NCI-H2196 (cell line): Measurements from ENCODE around the gene ARL16.
A peak's percentile ranks its signal among the peaks of the same experiment; 100 is the strongest.

Experiments used
- DNase-seq: peaks from one replicate; lab custom pipeline; 2025; ENCODE audit not compliant: unreplicated experiment; lab: John Stamatoyannopoulos, UW

ARL16 gene

DNA sequence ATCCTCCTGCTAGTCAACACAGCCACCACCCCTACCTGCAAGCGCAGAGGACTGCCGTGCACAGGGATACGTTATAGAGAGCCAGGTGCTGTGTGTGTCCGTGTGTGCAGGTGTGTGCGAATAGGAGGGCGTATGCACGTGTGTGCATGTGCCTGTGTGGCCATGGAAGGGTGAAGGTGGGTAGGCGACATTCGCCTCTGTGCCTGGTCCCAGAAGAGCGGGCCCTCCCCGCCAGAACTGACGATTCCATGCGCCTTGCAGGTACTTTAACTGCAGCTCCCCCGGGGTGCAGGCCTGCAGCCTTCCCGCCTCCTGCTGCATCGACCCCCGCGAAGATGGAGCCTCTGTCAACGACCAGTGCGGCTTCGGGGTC lies 36.0 kb downstream of the ARL16 start:
- DNase-seq, result no peak

DNA sequence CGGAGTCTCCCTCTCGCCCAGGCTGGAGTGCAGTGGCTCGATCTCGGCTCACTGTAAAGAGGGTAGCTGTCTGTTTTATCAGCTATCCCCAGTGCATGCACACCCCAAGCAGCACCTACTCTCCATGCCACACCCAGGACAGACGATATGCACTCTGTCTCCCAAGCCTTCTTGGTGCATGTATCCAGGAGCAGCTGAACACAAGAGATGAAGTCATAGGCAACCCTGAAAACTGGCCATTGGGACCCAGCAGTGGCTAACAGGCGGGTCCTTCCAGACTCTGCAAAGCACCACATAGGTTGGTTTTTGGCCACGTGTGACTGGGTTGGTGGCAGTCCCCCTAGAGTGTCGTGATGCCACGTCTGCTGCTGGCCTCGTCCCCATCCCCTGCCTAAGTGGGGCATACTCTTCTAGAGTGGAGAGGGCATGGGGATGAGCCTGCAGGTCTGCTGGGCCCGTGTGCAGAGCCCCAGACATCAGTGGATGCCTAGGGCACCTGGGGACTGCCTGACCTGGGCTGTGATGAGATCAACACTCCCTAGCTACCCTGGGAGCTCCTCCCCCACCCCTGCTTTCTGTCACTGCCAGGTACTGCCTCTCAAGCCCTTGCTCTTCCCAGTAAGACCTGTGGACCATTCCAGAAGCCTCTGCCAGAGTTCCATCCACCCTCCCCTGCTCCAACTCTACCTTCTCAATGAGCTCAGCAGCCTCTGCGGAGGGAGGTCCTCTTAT lies 36.6 kb downstream of the ARL16 start:
- DNase-seq, result no peak

DNA sequence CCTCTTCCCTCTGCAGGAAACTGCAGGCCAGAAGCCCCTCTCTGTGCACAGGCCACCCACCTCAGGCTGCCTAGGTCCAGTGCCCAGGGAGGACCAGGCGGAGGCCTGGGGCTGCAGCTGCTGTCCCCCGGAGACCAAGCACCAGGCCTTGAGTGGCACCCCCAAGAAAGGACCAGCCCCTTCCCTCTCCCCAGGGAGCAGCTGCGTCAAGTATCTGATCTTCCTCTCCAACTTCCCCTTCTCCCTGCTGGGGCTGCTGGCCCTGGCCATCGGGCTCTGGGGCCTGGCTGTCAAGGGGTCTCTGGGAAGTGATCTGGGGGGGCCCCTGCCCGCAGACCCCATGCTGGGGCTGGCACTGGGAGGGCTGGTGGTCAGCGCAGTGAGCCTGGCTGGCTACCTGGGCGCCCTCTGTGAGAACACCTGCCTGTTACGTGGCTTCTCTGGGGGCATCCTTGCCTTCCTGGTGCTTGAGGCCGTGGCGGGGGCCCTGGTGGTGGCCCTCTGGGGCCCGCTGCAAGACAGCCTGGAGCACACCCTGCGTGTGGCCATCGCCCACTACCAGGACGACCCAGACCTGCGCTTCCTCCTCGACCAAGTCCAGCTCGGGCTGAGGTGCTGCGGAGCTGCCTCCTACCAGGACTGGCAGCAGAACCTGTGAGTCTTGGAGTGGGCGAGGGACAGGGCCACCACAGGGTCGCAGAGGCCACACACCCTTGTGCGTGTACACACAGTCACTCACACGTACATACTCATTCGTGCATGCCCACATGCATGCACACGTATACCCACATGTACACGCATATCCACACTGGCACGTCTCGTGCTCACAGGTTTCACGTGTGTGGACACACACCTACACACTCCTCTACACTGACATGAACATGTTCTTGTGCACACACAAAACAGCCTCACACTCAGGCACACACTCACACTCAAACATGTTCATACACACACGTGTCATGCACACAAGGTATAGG lies 38.3 kb downstream of the ARL16 start:
- no peak for DNase-seq

DNA sequence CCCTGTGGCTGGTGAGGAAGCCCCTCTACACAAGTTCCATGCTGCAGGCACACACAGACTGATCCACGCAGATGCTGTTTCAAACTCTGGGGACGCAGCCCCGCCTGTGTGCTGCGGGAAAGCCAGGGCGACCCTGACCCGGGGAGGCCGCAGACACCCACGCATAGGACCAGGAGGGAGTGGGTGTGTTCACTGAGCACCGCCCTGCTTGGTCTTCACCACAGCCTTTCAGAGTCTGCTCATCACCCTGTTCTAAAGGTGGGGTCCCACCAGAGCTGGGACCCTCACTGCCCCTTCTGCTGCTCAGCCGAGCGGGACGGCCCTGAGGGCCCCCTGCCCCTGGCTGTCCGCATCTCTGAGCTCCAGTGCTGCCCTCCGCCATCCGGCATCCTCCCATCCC lies 39.1 kb downstream of the ARL16 start:
- DNase-seq, result no peak

DNA sequence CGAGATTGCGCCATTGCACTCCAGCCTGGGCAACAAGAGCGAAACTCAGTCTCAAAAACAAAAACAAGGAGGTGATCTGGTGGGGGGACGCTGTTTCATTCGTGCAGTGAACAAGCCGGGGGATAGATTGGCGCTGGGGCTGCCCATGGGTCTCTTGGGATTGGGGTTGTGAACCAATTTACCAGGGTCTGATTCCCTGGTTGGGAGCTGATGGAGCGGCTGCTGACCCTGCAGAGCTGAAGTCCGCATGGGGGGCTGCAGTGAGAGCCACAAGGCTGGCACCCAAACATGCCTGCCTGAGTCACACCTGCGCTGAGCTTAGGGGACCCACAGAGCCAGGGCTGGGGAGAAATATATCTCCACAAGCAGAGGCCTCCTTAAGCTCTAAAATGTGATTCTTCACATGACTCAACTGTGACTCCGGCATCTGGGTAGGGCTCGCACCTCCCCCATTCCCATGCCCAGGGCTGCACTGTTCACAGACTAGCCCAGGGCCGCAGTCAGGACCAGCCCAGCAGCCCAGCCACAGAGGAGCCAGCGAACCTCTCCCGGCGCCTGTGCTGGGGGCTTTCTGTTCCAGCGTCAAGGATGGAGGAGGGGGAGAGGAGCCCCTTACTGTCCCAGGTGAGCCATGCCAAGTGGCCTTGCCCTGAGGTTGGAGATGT lies 41.6 kb downstream of the ARL16 start:
- DNase-seq, result no peak

DNA sequence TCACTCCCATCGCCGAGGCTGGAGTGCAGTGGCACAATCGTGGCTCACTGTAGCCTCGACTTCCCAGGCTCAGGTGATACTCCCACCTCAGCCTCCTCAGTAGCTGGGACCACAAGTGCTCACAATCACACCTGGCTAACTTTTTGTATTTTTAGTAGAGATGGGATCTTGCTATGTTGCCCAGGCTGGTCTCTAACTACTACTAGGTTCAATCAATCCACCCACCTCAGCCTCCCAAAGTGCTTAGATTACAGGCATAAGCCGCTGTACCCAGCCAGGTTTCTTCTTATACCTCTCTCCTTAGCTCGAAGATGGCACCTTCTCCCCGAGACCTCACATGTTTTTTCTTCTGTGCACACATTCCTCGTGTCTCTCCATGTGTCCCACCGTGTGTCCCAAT lies 43.6 kb downstream of the ARL16 start:
- no peak for DNase-seq

DNA sequence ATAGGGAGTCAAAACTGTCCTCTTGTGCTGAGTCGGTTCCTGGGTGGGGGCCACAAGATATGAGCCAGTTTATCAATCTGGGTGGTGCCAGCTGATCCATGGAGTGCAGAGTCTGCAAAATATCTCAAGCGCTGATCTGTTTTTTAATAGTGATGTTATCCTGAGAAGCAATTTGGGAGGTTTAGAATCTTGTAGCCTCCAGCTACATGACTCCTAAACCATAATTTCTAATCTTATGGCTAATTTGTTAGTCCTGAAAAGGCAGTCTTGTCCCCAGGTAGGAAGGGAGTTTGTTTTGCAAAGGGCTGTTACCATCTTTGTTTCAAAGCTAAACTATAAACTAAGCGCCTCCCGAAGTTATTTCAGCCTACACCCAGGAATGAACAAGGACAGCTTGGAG lies 44.9 kb downstream of the ARL16 start:
- DNase-seq, result no peak

DNA sequence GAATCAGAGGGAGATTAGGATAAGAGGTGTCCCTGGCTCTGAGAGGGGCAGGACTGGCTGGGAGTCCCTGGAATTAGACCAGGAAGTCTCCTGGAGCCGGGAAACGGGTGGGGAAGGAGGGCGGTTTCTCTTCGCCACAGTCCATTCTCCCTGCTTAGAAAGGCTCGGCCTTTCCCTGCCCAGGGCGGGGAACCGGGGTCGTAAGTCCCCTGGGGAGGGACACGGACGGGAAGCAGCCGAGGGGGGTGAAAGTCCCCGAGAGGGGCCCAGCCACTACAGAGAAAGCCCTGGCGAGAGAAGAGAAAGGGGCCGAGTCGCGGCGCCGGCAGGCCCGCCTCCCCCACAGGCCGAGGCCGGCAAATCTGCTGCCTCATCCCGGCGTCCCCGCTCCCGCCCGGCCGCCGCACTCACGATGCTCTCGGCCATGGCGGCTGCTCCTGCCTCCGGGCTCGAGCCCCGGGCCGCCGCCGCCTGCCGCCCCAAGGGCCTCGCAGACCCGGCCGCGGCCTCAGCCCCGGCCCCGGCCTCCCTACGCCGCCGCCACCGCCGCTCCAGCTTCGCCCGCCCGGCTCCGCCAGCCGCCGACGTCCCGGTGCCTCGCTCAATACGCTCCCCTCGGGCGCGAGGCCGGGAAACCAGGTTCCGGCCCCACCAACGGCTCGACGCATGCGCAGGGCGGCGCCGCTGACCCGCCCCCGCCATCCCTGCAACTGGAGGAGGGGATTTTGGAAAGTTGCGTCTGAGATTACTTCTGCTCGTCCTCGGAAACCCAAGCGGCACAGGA lies 46.9 kb downstream of the ARL16 start, which contains the start of the genes NPLOC4 and TSPAN10:
NPLOC4 (minus strand) TSS at position 608 of the 784 bp plus-strand sequence; CDS start at position 426, 182 bp downstream.
TSPAN10 (plus strand) TSS at position 692 of the 784 bp plus-strand sequence. CDS start 5,217 bp downstream, outside the sequence.
- DNase-seq, result peak; percentile 95

DNA sequence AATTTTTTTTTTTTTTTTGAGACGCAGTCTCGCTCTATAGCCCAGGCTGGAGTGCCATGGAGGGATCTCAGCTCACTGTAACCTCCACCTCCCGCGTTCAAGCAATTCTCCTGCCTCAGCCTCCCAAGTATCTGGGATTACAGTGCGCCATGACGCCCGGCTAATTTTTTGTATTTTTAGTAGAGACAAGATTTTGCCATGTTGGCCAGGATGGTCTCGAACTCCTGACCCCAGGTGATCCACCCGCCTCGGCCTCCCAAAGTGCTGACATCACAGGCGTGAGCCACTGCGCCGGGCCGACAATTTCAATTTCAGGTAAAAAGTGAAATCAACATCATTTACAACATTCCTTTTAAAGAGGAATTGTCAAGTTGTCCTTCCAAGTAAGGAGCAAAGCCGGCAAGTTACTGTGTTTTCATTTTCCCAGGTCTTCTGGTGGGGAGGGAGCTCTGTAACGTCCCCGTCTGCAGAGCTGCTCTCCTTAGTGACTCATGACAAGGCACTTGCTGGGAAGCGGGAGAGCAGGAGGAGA lies 47.6 kb downstream of the ARL16 start:
- DNase-seq, result no peak

DNA sequence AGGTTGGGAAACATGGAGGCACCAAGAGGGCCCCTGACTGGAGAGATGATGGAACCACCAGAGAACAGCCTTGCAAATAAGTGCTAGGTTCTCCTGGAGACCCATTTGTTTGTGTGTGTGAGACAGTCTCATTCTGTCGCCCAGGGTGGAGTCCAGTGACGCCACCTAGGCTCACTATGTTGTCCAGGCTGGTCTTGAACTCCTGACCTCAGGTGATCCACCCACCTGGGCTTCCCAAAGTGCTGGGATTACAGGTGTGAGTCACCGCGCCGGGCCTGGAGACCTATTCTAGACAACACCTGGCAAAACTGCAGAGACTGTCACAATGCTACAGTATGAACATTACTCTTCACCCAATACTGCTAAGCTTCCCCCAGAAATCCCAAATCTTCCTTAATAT lies 48.2 kb downstream of the ARL16 start:
- DNase-seq, result no peak

DNA sequence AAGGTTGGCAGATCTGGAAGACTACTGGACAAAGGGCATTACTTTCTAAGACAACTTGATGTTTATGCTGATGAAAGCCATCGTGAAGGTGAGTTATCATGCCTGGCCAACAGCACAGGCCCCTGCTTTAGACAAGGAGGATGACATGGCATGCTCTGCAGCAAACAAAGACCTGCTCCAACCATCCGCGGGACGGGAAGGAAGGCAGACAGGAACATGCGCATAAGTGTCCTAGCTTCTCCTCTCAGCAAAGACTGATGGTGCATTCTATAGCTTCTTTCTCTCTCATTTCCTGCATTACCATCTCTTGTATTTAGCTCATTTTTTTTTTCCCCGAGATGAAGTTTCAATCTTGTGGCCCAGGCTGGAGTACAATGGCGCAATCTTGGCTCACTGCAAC lies 52.1 kb downstream of the ARL16 start:
- DNase-seq, result no peak
